Central memory CD8-positive, alpha-beta T cell (primary cell): Measurements from ENCODE around the gene MID1IP1.
A peak's percentile ranks its signal among the peaks of the same experiment; 100 is the strongest.

Experiments used
- ATAC-seq: fragments of 150-1000 bp; cut with Tn5 transposase; replicated peaks from 2 replicates; pipeline ENCODE4 v1.10.0; 2022; ENCODE audit warnings: mild to moderate bottlenecking, moderate FRiP score, moderate number of reproducible peaks; ENCODE audit not compliant: poor library complexity, severe bottlenecking; ENCODE audit errors: extremely low read depth
- DNase-seq, 2 donors: peaks; one replicate each; pipeline ENCODE4 v3.0.0; 2021; ENCODE audit warnings: low spot score in 2 of 2
- H3K27ac Mint-ChIP-seq: one replicate; pipeline ENCODE4 v1.8.0; 2022; ENCODE audit warnings: low read depth, mild to moderate bottlenecking, moderate library complexity, mixed read lengths
- H3K27me3 Mint-ChIP-seq: one replicate; pipeline ENCODE4 v1.8.0; 2022; ENCODE audit warnings: mixed read lengths
- H3K36me3 Mint-ChIP-seq: one replicate; pipeline ENCODE4 v1.8.0; 2022; ENCODE audit warnings: mild to moderate bottlenecking, moderate library complexity, mixed read lengths; ENCODE audit not compliant: insufficient read depth
- H3K4me1 Mint-ChIP-seq: one replicate; pipeline ENCODE4 v1.8.0; 2022; ENCODE audit warnings: mixed read lengths
- H3K4me3 Mint-ChIP-seq: one replicate; pipeline ENCODE4 v1.8.0; 2022; ENCODE audit warnings: mild to moderate bottlenecking, moderate library complexity, mixed read lengths
- H3K9me3 Mint-ChIP-seq: one replicate; pipeline ENCODE4 v1.8.0; 2022; ENCODE audit warnings: mixed read lengths

MID1IP1 gene

GRCh38 chrX:38803588-38804431 lies 2.6 kb downstream of the MID1IP1 start:
- peak overlapping the region; percentile 91 for H3K4me3 Mint-ChIP-seq
- H3K9me3 Mint-ChIP-seq = no peaks in the 10 kb centered on the region
- peaks cover 18% of the 10 kb centered on the region for H3K4me1 Mint-ChIP-seq
- no peaks in the 10 kb centered on the region for H3K27me3 Mint-ChIP-seq
- peaks cover 23% of the 10 kb centered on the region for H3K36me3 Mint-ChIP-seq
- peak; percentile 48 for ATAC-seq
- H3K27ac Mint-ChIP-seq = peak overlapping the region; percentile 95
- peak in 1 of 2 donors; percentile 30 for DNase-seq

- DNase-seq (no peak), ATAC-seq (peak; percentile 15)
- Mint-ChIP-seq H3K36me3 (peaks cover 23% of the 10 kb centered on the region), H3K4me1 (peaks cover 18% of the 10 kb centered on the region), H3K4me3 (peak overlapping the region; percentile 91), H3K9me3 (no peaks in the 10 kb centered on the region), H3K27me3 (no peaks in the 10 kb centered on the region), H3K27ac (peak overlapping the region; percentile 95)
Measured at GRCh38 chrX:38804432-38804681, 3.1 kb downstream of the MID1IP1 start.

- no peak for DNase-seq
- ATAC-seq = no peak
- H3K27me3 Mint-ChIP-seq = no peaks in the 10 kb centered on the region
- H3K4me1 Mint-ChIP-seq = peaks cover 22% of the 10 kb centered on the region
- H3K36me3 Mint-ChIP-seq = peaks cover 23% of the 10 kb centered on the region
- peak overlapping the region; percentile 95 for H3K27ac Mint-ChIP-seq
- H3K9me3 Mint-ChIP-seq = no peaks in the 10 kb centered on the region
- peak overlapping the region; percentile 91 for H3K4me3 Mint-ChIP-seq
Measured at GRCh38 chrX:38804682-38805431, 3.6 kb downstream of the MID1IP1 start.

GRCh38 chrX:38805432-38806389 lies 4.5 kb downstream of the MID1IP1 start:
- DNase-seq = no peak
- H3K27me3 Mint-ChIP-seq = no peaks in the 10 kb centered on the region
- H3K4me1 Mint-ChIP-seq = peaks cover 26% of the 10 kb centered on the region
- H3K36me3 Mint-ChIP-seq = peaks cover 23% of the 10 kb centered on the region
- H3K27ac Mint-ChIP-seq = peak overlapping the region; percentile 95
- H3K9me3 Mint-ChIP-seq = no peaks in the 10 kb centered on the region
- peak overlapping the region; percentile 91 for H3K4me3 Mint-ChIP-seq
- peak; percentile 38 for ATAC-seq

GRCh38 chrX:38806875-38807621 lies 5.8 kb downstream of the MID1IP1 start:
- H3K4me3 Mint-ChIP-seq = peak overlapping the region; percentile 91
- H3K27me3 Mint-ChIP-seq = no peaks in the 10 kb centered on the region
- peak overlapping the region; percentile 69 for H3K27ac Mint-ChIP-seq
- H3K36me3 Mint-ChIP-seq = peaks cover 22% of the 10 kb centered on the region
- peaks cover 32% of the 10 kb centered on the region for H3K4me1 Mint-ChIP-seq
- DNase-seq (no peak), ATAC-seq (no peak)
- H3K9me3 Mint-ChIP-seq = no peaks in the 10 kb centered on the region

GRCh38 chrX:38807873-38808272 lies 6.6 kb downstream of the MID1IP1 start:
- Mint-ChIP-seq H3K36me3 (peaks cover 23% of the 10 kb centered on the region), H3K9me3 (no peaks in the 10 kb centered on the region), H3K4me3 (no peak overlapping the region), H3K4me1 (peaks cover 35% of the 10 kb centered on the region), H3K27me3 (no peaks in the 10 kb centered on the region), H3K27ac (no peak overlapping the region)
- DNase-seq = no peak
- ATAC-seq = no peak

- DNase-seq (no peak), ATAC-seq (peak; percentile 74)
- H3K4me1 Mint-ChIP-seq = peaks cover 23% of the 10 kb centered on the region
- peak overlapping the region; percentile 64 for H3K4me3 Mint-ChIP-seq
- H3K36me3 Mint-ChIP-seq = peaks cover 5% of the 10 kb centered on the region
- no peaks in the 10 kb centered on the region for H3K9me3 Mint-ChIP-seq
- H3K27me3 Mint-ChIP-seq = no peaks in the 10 kb centered on the region
- H3K27ac Mint-ChIP-seq = peak overlapping the region; percentile 94
Measured at GRCh38 chrX:38811515-38812243, 10.4 kb downstream of the MID1IP1 start.

- peaks cover 5% of the 10 kb centered on the region for H3K36me3 Mint-ChIP-seq
- peak; percentile 42 for ATAC-seq
- H3K4me1 Mint-ChIP-seq = peaks cover 10% of the 10 kb centered on the region
- no peak for DNase-seq
- peak overlapping the region; percentile 18 for H3K4me3 Mint-ChIP-seq
- no peaks in the 10 kb centered on the region for H3K9me3 Mint-ChIP-seq
- H3K27me3 Mint-ChIP-seq = no peaks in the 10 kb centered on the region
- H3K27ac Mint-ChIP-seq = peak overlapping the region; percentile 67
Measured at GRCh38 chrX:38816155-38816554, 14.9 kb downstream of the MID1IP1 start.

- ATAC-seq = no peak
- DNase-seq = no peak
- no peak overlapping the region for H3K27ac Mint-ChIP-seq
- H3K36me3 Mint-ChIP-seq = no peaks in the 10 kb centered on the region
- H3K4me3 Mint-ChIP-seq = no peak overlapping the region
- H3K27me3 Mint-ChIP-seq = no peaks in the 10 kb centered on the region
- H3K4me1 Mint-ChIP-seq = peaks cover 2% of the 10 kb centered on the region
- H3K9me3 Mint-ChIP-seq = no peaks in the 10 kb centered on the region
Measured at GRCh38 chrX:38817004-38817703, 15.9 kb downstream of the MID1IP1 start.

GRCh38 chrX:38819163-38819562 lies 17.9 kb downstream of the MID1IP1 start:
- Mint-ChIP-seq H3K9me3 (no peaks in the 10 kb centered on the region), H3K27ac (no peak overlapping the region), H3K36me3 (no peaks in the 10 kb centered on the region), H3K4me3 (no peak overlapping the region), H3K4me1 (no peaks in the 10 kb centered on the region), H3K27me3 (no peaks in the 10 kb centered on the region)
- DNase-seq (no peak), ATAC-seq (no peak)

GRCh38 chrX:38819709-38820108 lies 18.4 kb downstream of the MID1IP1 start:
- Mint-ChIP-seq H3K36me3 (no peaks in the 10 kb centered on the region), H3K27ac (no peak overlapping the region), H3K4me3 (no peak overlapping the region), H3K4me1 (no peaks in the 10 kb centered on the region), H3K9me3 (no peaks in the 10 kb centered on the region), H3K27me3 (no peaks in the 10 kb centered on the region)
- DNase-seq (no peak), ATAC-seq (no peak)
